SK-N-SH treated with all-trans-retinoic acid at 6 μM for 48 hours (cell line): Measurements from ENCODE around the gene OLFML2B.

ENCODE experiments used
- CREB5 ChIP-seq: fragments of 250-450 bp; sonication (Bioruptor Pico); IDR thresholded peaks from 2 replicates; pipeline ENCODE4 v1.5.1; 2020; ENCODE audit warnings: low read depth, mild to moderate bottlenecking, moderate library complexity
- ISL1 ChIP-seq: fragments of 250-450 bp; sonication (Bioruptor Pico); IDR thresholded peaks from 2 replicates; pipeline ENCODE4 v2.1.2; 2022; ENCODE audit warnings: mild to moderate bottlenecking, moderate library complexity
- PPARA ChIP-seq: fragments of 250-450 bp; sonication (Bioruptor Pico); IDR thresholded peaks from 2 replicates; pipeline ENCODE4 v1.5.0; 2020; ENCODE audit warnings: mild to moderate bottlenecking, borderline replicate concordance
- RARB ChIP-seq: fragments of 250-450 bp; sonication (Bioruptor Pico); IDR thresholded peaks from 2 replicates; pipeline ENCODE4 v1.8.0; 2021; ENCODE audit warnings: mild to moderate bottlenecking, moderate library complexity
- TCF4 ChIP-seq: fragments of 250-450 bp; sonication (Bioruptor Pico); IDR thresholded peaks from 2 replicates; pipeline ENCODE4 v1.8.0; 2021; ENCODE audit warnings: mild to moderate bottlenecking, moderate library complexity, borderline replicate concordance
- ZFP3 ChIP-seq: fragments of 250-450 bp; sonication (Bioruptor Pico); IDR thresholded peaks from 2 replicates; pipeline ENCODE4 v1.5.0; 2020; ENCODE audit warnings: mild to moderate bottlenecking, moderate library complexity
- ZFP30 ChIP-seq: fragments of 450-650 bp; formaldehyde crosslinking; IDR thresholded peaks from 2 replicates; pipeline ENCODE4 v1.5.0; 2022; ENCODE audit warnings: mild to moderate bottlenecking, moderate library complexity
- ZNF565 ChIP-seq: fragments of 450-650 bp; formaldehyde crosslinking; conservative IDR thresholded peaks from 2 replicates; pipeline ENCODE4 v1.5.0; 2020; ENCODE audit warnings: low read depth, mild to moderate bottlenecking, moderate library complexity
- TF ChIP-seq, protein P1 (sequence below): fragments of 250-450 bp; sonication (Bioruptor Pico); IDR thresholded peaks from 2 replicates; pipeline ENCODE4 v1.8.0; 2021; ENCODE audit warnings: low read depth, mild to moderate bottlenecking, moderate library complexity, borderline replicate concordance

GRCh38 chr1:162070094-162070748, 46.6 kb upstream of the OLFML2B start:
- TF ChIP-seq ZFP30 (CRISPR knock-in tag) = no peak
- TF ChIP-seq, protein P1, sequence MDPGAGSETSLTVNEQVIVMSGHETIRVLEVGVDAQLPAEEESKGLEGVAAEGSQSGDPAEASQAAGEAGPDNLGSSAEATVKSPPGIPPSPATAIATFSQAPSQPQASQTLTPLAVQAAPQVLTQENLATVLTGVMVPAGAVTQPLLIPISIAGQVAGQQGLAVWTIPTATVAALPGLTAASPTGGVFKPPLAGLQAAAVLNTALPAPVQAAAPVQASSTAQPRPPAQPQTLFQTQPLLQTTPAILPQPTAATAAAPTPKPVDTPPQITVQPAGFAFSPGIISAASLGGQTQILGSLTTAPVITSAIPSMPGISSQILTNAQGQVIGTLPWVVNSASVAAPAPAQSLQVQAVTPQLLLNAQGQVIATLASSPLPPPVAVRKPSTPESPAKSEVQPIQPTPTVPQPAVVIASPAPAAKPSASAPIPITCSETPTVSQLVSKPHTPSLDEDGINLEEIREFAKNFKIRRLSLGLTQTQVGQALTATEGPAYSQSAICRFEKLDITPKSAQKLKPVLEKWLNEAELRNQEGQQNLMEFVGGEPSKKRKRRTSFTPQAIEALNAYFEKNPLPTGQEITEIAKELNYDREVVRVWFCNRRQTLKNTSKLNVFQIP (CRISPR knock-in tag) = no peak
- no peak for TF ChIP-seq ZFP3 (CRISPR knock-in tag)
- TF ChIP-seq ISL1 (CRISPR knock-in tag) = no peak
- TF ChIP-seq PPARA (CRISPR knock-in tag) = no peak
- no peak for TF ChIP-seq CREB5
- TF ChIP-seq ZNF565 (CRISPR knock-in tag) = no peak
- no peak for TF ChIP-seq TCF4 (CRISPR knock-in tag)
- no peak for TF ChIP-seq RARB (CRISPR knock-in tag)
